Measurements from ENCODE around the gene KY.

DNA sequence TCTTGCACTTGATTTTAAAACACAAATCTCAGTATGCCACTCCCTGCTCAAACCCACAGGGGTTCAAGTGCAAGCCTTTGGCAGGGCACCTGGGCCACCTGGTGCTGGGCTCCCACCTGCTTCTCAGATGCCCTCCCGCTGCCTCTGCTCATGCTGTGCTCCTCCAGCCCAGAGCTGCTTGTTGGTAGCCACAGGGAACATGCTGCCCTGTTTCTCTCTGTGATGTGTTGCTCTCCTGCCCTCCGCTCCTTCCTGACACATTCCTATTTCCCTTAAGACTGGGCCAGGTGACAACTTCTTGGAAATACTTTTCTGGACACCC, 27.1 kb upstream of the KY start:
- TF ChIP-seq POLR2AphosphoS5 (IDR thresholded peaks at IDR 0.05; ENCODE audit: low read length): no peak
- TF ChIP-seq, protein P1, sequence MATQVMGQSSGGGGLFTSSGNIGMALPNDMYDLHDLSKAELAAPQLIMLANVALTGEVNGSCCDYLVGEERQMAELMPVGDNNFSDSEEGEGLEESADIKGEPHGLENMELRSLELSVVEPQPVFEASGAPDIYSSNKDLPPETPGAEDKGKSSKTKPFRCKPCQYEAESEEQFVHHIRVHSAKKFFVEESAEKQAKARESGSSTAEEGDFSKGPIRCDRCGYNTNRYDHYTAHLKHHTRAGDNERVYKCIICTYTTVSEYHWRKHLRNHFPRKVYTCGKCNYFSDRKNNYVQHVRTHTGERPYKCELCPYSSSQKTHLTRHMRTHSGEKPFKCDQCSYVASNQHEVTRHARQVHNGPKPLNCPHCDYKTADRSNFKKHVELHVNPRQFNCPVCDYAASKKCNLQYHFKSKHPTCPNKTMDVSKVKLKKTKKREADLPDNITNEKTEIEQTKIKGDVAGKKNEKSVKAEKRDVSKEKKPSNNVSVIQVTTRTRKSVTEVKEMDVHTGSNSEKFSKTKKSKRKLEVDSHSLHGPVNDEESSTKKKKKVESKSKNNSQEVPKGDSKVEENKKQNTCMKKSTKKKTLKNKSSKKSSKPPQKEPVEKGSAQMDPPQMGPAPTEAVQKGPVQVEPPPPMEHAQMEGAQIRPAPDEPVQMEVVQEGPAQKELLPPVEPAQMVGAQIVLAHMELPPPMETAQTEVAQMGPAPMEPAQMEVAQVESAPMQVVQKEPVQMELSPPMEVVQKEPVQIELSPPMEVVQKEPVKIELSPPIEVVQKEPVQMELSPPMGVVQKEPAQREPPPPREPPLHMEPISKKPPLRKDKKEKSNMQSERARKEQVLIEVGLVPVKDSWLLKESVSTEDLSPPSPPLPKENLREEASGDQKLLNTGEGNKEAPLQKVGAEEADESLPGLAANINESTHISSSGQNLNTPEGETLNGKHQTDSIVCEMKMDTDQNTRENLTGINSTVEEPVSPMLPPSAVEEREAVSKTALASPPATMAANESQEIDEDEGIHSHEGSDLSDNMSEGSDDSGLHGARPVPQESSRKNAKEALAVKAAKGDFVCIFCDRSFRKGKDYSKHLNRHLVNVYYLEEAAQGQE (IDR thresholded peaks at IDR 0.05; ENCODE audit: low read depth, low read length): no peak
- no peak for TF ChIP-seq CBFB (IDR thresholded peaks at IDR 0.05; ENCODE audit: low read depth)
- no peak for TF ChIP-seq POLR2A (IDR thresholded peaks at IDR 0.05; ENCODE audit: low read depth, low read length)
- TF ChIP-seq EP300 (IDR thresholded peaks at IDR 0.05; ENCODE audit: borderline replicate concordance in 1 of 2, control insufficient read depth in 1 of 2, low read depth in 2 of 2, low read length in 2 of 2): no peak
- TF ChIP-seq, protein P2, sequence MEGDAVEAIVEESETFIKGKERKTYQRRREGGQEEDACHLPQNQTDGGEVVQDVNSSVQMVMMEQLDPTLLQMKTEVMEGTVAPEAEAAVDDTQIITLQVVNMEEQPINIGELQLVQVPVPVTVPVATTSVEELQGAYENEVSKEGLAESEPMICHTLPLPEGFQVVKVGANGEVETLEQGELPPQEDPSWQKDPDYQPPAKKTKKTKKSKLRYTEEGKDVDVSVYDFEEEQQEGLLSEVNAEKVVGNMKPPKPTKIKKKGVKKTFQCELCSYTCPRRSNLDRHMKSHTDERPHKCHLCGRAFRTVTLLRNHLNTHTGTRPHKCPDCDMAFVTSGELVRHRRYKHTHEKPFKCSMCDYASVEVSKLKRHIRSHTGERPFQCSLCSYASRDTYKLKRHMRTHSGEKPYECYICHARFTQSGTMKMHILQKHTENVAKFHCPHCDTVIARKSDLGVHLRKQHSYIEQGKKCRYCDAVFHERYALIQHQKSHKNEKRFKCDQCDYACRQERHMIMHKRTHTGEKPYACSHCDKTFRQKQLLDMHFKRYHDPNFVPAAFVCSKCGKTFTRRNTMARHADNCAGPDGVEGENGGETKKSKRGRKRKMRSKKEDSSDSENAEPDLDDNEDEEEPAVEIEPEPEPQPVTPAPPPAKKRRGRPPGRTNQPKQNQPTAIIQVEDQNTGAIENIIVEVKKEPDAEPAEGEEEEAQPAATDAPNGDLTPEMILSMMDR (IDR thresholded peaks at IDR 0.05 in 2 of 3, conservative IDR thresholded peaks at IDR 0.05 in 1 of 3; ENCODE audit: control insufficient read depth in 2 of 3, extremely low read depth in 1 of 3, insufficient read depth in 1 of 3, low read depth in 3 of 3, low read length in 3 of 3): no peak
